GM18505 (cell line): ENCODE results near the gene TSPAN5.

Source experiments
- ATAC-seq: cut with Tn5 transposase; IDR thresholded peaks from one replicate; pipeline ENCODE4 v1.9.1; 2021; ENCODE audit not compliant: unreplicated experiment
- POLR2A ChIP-seq: IDR thresholded peaks from 4 replicates; pipeline ENCODE4 v1.6.1; 2011; ENCODE audit warnings: borderline replicate concordance; ENCODE audit not compliant: insufficient read depth, insufficient read length; ENCODE audit errors: extremely low read depth

TSPAN5 gene

GRCh38 chr4:98614094-98614493, 44.3 kb downstream of the TSPAN5 start:
- no peak for TF ChIP-seq POLR2A
- ATAC-seq, result no peak

- ATAC-seq, result no peak
- TF ChIP-seq POLR2A, result no peak
These were observed 44.8 kb downstream of the TSPAN5 start for GRCh38 chr4:98613453-98614075.

GRCh38 chr4:98612318-98613250, 45.8 kb downstream of the TSPAN5 start:
- no peak for TF ChIP-seq POLR2A
- ATAC-seq, result peak; percentile 56

GRCh38 chr4:98611677-98612317, 46.6 kb downstream of the TSPAN5 start:
- TF ChIP-seq POLR2A, result no peak

GRCh38 chr4:98610926-98611676, 47.3 kb downstream of the TSPAN5 start:
- no peak for TF ChIP-seq POLR2A
- ATAC-seq, result no peak

More at GRCh38 chr4:98611677-98612317, 46.6 kb downstream of the TSPAN5 start:
- ATAC-seq, result no peak

GRCh38 chr4:98610431-98610830, 48.0 kb downstream of the TSPAN5 start:
- no peak for ATAC-seq
- TF ChIP-seq POLR2A, result no peak

GRCh38 chr4:98609934-98610333, 48.5 kb downstream of the TSPAN5 start:
- ATAC-seq, result no peak
- no peak for TF ChIP-seq POLR2A

GRCh38 chr4:98608356-98608755, 50.1 kb downstream of the TSPAN5 start:
- ATAC-seq, result no peak
- no peak for TF ChIP-seq POLR2A

- TF ChIP-seq POLR2A, result no peak
These were observed 51.5 kb downstream of the TSPAN5 start for GRCh38 chr4:98606894-98607293.

GRCh38 chr4:98605216-98605615, 53.2 kb downstream of the TSPAN5 start:
- TF ChIP-seq POLR2A, result no peak

More at GRCh38 chr4:98606894-98607293, 51.5 kb downstream of the TSPAN5 start:
- no peak for ATAC-seq

GRCh38 chr4:98604723-98605122, 53.7 kb downstream of the TSPAN5 start:
- TF ChIP-seq POLR2A, result no peak
- no peak for ATAC-seq

More at GRCh38 chr4:98605216-98605615, 53.2 kb downstream of the TSPAN5 start:
- ATAC-seq, result no peak

- TF ChIP-seq POLR2A, result no peak
- ATAC-seq, result no peak
These were observed 54.5 kb downstream of the TSPAN5 start for GRCh38 chr4:98603683-98604521.
